ENCODE data around the gene SELENOI.

GRCh38 chr2:26442301-26442700, 96.4 kb downstream of the SELENOI start:
- TF ChIP-seq, protein P1, sequence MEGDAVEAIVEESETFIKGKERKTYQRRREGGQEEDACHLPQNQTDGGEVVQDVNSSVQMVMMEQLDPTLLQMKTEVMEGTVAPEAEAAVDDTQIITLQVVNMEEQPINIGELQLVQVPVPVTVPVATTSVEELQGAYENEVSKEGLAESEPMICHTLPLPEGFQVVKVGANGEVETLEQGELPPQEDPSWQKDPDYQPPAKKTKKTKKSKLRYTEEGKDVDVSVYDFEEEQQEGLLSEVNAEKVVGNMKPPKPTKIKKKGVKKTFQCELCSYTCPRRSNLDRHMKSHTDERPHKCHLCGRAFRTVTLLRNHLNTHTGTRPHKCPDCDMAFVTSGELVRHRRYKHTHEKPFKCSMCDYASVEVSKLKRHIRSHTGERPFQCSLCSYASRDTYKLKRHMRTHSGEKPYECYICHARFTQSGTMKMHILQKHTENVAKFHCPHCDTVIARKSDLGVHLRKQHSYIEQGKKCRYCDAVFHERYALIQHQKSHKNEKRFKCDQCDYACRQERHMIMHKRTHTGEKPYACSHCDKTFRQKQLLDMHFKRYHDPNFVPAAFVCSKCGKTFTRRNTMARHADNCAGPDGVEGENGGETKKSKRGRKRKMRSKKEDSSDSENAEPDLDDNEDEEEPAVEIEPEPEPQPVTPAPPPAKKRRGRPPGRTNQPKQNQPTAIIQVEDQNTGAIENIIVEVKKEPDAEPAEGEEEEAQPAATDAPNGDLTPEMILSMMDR (IDR thresholded peaks at IDR 0.05; ENCODE audit: insufficient read depth, low read depth, low read length): no peak
- TF ChIP-seq EZH2 (IDR thresholded peaks at IDR 0.05; ENCODE audit: insufficient read depth, low read length): no peak
